ENCODE data around the gene TNFSF15.
"Not testable (repeated sequence)": the region's sequence is repeated elsewhere in the genome, so short reads cannot be mapped to it uniquely, and the experiment has no call there.

The TNFSF15 gene

GRCh38 chr9:114745879-114746550 lies 59.8 kb downstream of the TNFSF15 start:
- FAIRE-seq = no peak

DNA sequence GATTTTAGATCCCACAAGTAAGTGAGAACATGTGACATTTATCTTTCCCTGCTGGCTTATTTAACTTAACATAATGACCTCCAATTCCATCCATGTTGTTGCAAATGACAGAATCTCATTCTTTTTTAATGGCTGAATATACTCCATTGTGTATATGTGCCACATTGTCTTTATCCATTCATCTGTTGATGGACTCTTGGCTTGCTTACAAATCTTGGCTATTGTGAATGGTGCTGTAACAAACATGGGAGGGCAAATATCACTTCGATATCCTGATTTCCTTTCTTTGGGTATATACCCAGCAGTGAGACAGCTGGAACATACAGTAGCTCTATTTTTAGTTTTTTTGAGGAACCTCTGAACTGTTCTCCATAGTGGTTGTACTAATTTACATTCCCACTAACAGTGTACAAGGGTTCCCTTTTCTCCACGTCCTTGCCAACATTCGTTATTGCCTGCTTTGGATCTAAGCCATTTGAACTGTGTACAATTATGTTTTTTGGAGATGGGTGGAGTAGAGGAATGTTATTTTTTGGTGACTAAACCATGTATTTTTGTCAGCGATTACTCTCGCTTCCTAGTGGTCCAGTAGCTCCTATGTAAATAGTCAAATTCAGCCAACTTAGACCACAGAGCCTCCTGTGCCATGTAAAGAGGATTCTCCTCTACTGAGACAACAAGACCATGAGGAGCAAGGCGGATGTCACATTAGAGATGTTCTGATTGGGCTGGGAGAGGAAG lies 60.6 kb downstream of the TNFSF15 start:
- no peak for FAIRE-seq

DNA sequence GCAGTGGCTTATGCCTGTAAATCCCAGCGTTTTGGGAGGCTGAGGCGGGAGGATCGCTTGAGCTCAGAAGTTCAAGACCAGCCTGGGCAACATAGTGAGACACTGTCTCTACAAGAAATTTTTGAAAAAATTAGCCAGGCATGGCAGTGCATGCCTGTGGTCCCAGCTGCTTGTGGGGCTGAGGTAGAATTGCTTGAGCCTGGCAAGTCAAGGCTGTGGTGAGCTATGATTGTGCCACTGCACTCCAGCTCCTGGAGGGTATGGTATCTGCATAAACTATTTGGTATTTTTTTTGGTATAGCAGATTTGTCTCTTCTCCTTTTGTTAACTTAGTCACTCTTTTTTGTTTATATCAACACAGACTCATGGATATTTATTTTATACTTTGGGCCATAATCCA lies 62.4 kb downstream of the TNFSF15 start:
- FAIRE-seq = no peak

DNA sequence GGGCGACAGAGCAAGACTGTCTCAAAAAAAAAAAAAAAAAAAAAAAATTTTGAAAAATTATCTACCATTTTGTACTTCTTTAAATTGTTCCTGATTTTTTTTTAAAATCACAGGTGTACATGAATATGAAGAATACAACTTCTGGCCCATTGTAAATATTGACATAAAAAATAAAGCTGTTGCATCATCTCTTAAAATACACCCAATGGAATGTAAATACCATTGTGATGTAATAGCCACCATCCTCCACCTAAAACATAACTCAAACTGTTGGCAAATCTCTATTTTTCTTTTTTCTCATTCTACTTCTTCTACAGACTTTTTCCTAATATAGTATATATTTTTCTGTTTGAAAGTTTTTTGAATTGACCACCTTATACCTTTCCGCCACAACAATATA lies 62.9 kb downstream of the TNFSF15 start:
- FAIRE-seq = no peak

DNA sequence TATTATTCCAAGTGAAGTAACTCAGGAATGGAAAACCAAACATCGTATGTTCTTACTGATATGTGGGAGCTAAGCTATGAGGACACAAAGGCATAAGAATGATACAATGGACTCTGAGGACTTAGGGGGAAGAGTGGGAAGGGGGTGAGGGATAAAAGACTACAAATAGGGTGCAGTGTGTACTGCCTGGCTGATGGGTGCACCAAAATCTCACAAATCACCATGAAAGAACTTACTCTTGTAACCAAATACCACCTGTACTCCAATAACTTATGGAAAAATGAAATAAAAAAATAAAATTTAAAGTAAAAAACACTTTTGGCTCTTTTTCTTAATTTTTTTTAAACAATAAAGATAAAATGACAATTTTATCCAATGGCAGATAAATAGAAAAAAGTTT lies 64.3 kb downstream of the TNFSF15 start:
- FAIRE-seq = not testable (repeated sequence)

- peak; percentile 31 for FAIRE-seq
Measured at GRCh38 chr9:114738581-114739316, 67.1 kb downstream of the TNFSF15 start.

DNA sequence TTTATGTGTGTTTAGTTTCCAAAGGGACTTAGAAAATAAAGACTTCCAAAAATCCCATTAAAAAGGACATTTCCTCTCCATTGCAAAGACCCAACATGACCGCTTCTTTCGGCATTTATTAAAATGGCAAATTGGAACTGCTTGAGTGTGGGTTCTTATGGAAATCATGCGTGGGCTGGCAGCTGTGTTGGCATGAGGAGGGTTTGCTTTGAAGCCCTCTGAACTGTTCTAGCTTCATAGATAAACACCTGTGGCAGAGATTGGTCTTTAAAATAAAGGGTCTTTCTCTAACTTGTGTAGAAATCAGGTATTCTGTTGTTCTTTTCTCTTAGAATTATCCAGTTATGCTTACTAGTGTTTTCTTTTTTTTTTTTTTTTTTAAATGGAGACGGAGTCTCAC lies 68.0 kb downstream of the TNFSF15 start:
- FAIRE-seq = no peak

GRCh38 chr9:114737118-114737517 lies 68.7 kb downstream of the TNFSF15 start:
- no peak for FAIRE-seq

DNA sequence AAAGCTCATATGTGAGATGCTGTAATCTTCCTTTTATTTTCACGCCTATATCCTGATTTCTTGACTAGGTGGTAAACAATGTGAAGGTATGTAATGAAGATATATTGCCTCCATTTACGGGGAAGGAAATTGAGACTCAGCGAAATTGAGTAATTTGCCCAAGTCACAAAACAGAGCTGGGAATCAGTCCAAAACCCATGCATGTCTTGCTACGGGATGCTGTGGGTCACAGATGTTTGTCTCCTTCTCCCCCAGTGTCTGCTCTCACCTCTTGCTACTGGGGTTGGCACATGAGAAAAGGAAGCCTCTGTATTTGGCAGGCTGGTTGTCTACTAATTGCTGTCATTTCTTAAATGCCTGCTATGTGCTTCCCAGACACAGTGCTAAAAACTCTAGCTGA lies 70.1 kb downstream of the TNFSF15 start:
- FAIRE-seq = no peak

DNA sequence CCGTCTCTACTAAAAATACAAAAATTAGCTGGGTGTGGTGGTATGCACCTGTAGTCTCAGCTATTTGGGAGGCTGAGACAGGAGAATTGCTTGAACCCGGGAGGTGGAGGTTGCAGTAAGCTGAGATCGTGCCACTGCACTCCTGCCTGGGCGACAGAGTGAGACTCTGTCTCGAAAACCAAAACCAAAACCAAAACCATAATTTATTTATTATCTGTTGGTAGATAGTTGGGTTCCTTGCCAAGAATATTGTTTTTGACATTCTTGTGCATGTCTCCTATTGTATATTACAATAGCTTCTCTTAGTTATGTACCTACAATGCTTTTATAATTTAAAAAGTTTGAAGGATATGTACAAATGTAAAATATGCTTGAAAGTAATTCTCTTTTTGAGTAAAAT lies 70.7 kb downstream of the TNFSF15 start:
- not testable (repeated sequence) for FAIRE-seq
